Panc1 (cell line): Measurements from ENCODE around the gene PPA1. TPM values are rescaled to one million over a fixed set of nuclear protein-coding genes. Genes with fewer than 3 reads are reported as not detected.

Source experiments
- ATAC-seq: fragments of 200-7000 bp; cut with Tn5 transposase; 2 replicates; pipeline ENCODE4 v1.9.1; 2020; ENCODE audit warnings: mild to moderate bottlenecking, moderate library complexity
- Bru-seq: library from RNA; stranded (reverse); fragments of 400-500 nt; gene quantifications from one replicate; lab custom pipeline; 2021; lab: Mats Ljungman, UMichigan
- BruChase-seq, 2 experiments: library from RNA; stranded (reverse); fragments of 400-500 nt; gene quantifications; one replicate each; lab custom pipeline; 2021; lab: Mats Ljungman, UMichigan
- BruUV-seq: library from RNA; stranded (reverse); fragments of 400-500 nt; replicated peaks from 2 replicates; lab custom pipeline; 2021; lab: Mats Ljungman, UMichigan
- CTCF ChIA-PET: fragments of 300-600 bp; sonication (Branson Sonifier 250); formaldehyde crosslinking; loops from one replicate; lab custom pipeline; 2022; ENCODE audit warnings: antibody characterized with exemption; lab: Charles Lee
- POLR2A ChIA-PET: fragments of 300-600 bp; sonication (Branson Sonifier 250); formaldehyde crosslinking; loops from one replicate; lab custom pipeline; 2022; ENCODE audit warnings: antibody characterized with exemption; lab: Charles Lee
- DNase-seq: peaks from one replicate; pipeline ENCODE4 v3.0.0-alpha.2; 2010; ENCODE audit warnings: low read depth, low spot score
- H3K27ac ChIP-seq: 2 replicates; pipeline ENCODE4 v1.5.1; 2011; ENCODE audit warnings: mild to moderate bottlenecking, low read length, inconsistent platforms
- H3K27me3 ChIP-seq: fragments of 200-500 bp; sonication (Bioruptor generic); 2 replicates; pipeline ENCODE4 v1.6.0; 2014; ENCODE audit warnings: low read length, inconsistent platforms; ENCODE audit not compliant: control insufficient read depth, insufficient read depth
- H3K36me3 ChIP-seq: fragments of 200-500 bp; sonication (Bioruptor generic); 2 replicates; pipeline ENCODE4 v1.5.1; 2014; ENCODE audit warnings: inconsistent platforms, mild to moderate bottlenecking, low read length, moderate library complexity; ENCODE audit not compliant: control insufficient read depth, insufficient read depth
- H3K4me1 ChIP-seq: 2 replicates; pipeline ENCODE4 v1.5.1; 2011; ENCODE audit warnings: inconsistent platforms, mild to moderate bottlenecking, low read length, moderate library complexity; ENCODE audit not compliant: control insufficient read depth, insufficient read depth
- H3K4me3 ChIP-seq, 2 experiments: 2 replicates each; pipeline ENCODE4 v1.5.1; 2011 to 2012; ENCODE audit warnings: low read depth in 2 of 2, low read length in 2 of 2, mild to moderate bottlenecking in 2 of 2, inconsistent platforms in 1 of 2, moderate library complexity in 1 of 2
- H3K9me3 ChIP-seq: fragments of 200-500 bp; sonication (Bioruptor generic); 2 replicates; pipeline ENCODE4 v1.5.1; 2014; ENCODE audit warnings: low read depth, mild to moderate bottlenecking, inconsistent platforms, low read length, moderate library complexity; ENCODE audit not compliant: control insufficient read depth, insufficient read depth
- POLR2AphosphoS5 ChIP-seq: IDR thresholded peaks from 2 replicates; pipeline ENCODE4 v1.6.1; 2012; ENCODE audit warnings: mild to moderate bottlenecking, low read depth, low read length, moderate library complexity
- SIN3A ChIP-seq: IDR thresholded peaks from 2 replicates; pipeline ENCODE4 v1.6.1; 2012; ENCODE audit warnings: low read depth, mild to moderate bottlenecking, low read length, moderate library complexity, borderline replicate concordance; ENCODE audit not compliant: insufficient read depth
- TCF7L2 ChIP-seq: IDR thresholded peaks from 2 replicates; pipeline ENCODE4 v1.6.1; 2011; ENCODE audit warnings: mild to moderate bottlenecking, low read depth, low read length, inconsistent platforms
- in situ Hi-C: cut with HindIII; loops from 2 replicates; pipeline ENCODE4 v1.10.0; 2016; ENCODE audit warnings: low sequenced_read_pairs, low pct_unique_long_range_greater_than_20kb
- intact Hi-C: fragments of 100-400 bp; cut with micrococcal nuclease; formaldehyde crosslinking; loops from one replicate; pipeline ENCODE4 v1.10.0; 2022; ENCODE audit not compliant: unreplicated experiment
- long read RNA-seq: library from polyadenylated mRNA; unstranded; transcript quantifications from one replicate; pipeline ENCODE4 v2.0.0, GENCODE V29; 2021; ENCODE audit not compliant: unreplicated experiment
- polyA plus RNA-seq: library from polyadenylated mRNA; unstranded; fragments of >200 nt; gene quantifications from one replicate; pipeline ENCODE4 v1.2.1, GENCODE V29; 2012; ENCODE audit warnings: missing spikeins; ENCODE audit not compliant: insufficient read length
- total RNA-seq: library from RNA; stranded (reverse); gene quantifications from one replicate; pipeline ENCODE4 v1.2.1, GENCODE V29; 2021; ENCODE audit not compliant: unreplicated experiment
- TF ChIP-seq, protein P1 (sequence below), 2 experiments: IDR thresholded peaks; 2 replicates each; pipeline ENCODE4 v1.6.1; 2011 to 2012; ENCODE audit warnings: low read depth in 2 of 2, control low read depth in 1 of 2, low read length in 1 of 2, mild to moderate bottlenecking in 1 of 2, moderate library complexity in 1 of 2; ENCODE audit not compliant: insufficient read depth in 1 of 2
- TF ChIP-seq, protein P2 (sequence below): fragments of 450-650 bp; IDR thresholded peaks from 2 replicates; pipeline ENCODE4 v1.5.1; 2017; ENCODE audit warnings: mild to moderate bottlenecking

PPA1 gene
- total RNA-seq (174 TPM), Bru-seq, nascent RNA (percentile 85 among the genes with signal in this experiment), BruChase-seq, experiment 1, labeled RNA remaining after a 2-hour chase (percentile 77 among the genes with signal in this experiment), BruChase-seq, experiment 2, labeled RNA remaining after a 6-hour chase (percentile 86 among the genes with signal in this experiment)
- polyA plus RNA-seq, result 105 TPM
- long read RNA-seq, transcript PPA1-202 (11 exons, 1,295 nt), result major isoform, 169 of 184 reads
- long read RNA-seq, partial matches to known transcripts, result 8 of 184 reads
- long read RNA-seq, other reads (novel, unspliced or antisense), result 7 of 184 reads

DNA sequence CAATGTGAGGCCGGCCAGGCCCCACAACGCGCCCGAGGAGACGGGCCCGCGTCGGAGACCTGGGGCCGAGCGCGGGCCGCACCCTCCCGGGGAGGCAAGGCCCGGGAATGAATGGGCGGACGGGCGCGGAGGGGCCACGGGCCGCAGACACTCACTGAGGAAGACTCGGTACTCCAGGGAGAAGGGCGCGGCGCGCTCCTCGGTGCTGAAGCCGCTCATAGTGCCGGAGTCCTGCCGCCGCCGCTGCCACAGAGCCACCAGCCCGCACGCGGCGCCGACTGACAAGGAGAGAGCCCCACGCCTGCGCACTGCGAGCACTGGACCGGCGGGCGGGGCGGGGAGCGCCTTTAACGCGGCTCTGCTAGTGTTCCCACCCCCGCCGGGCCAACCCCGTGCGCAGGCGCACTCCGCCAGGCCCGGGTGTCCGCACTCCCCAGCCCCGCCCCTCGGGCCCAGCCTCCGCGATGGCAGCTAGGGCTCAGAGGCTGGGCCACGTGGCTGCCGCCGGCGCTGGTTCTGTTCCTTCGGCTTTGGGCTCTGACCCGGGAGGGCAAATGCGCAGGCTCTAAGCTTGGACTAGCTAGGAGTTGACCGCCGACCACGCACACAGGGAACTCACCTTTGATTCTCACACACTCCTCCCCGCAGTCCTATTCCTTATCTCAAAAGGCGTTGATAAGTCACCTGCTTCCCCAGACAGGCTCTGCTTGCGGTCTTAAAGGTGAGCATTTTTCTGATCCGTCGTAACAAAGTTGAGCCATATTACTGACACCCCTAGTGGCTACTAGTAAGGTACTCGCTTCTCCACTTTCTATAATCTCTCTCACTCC lies at the start of gene PPA1:
Gene PPA1, minus strand, starts transcription at position 321 of the 830 bp plus-strand sequence. Its CDS starts 102 bp downstream, at position 219.
- BruUV-seq, result no TSS peak
- peaks cover 12% of the 10 kb centered on the region for H3K4me1 ChIP-seq
- no peaks in the 10 kb centered on the region for H3K9me3 ChIP-seq
- peak within 1 kb of the TSS; percentile 96 for H3K27ac ChIP-seq
- in situ Hi-C loops, result no loop called here
- DNase-seq (peak; percentile 84), ATAC-seq (peak; percentile 98)
- peak within 1 kb of the TSS; percentile 90 to 98 for H3K4me3 ChIP-seq
- TF ChIP-seq, protein P1, sequence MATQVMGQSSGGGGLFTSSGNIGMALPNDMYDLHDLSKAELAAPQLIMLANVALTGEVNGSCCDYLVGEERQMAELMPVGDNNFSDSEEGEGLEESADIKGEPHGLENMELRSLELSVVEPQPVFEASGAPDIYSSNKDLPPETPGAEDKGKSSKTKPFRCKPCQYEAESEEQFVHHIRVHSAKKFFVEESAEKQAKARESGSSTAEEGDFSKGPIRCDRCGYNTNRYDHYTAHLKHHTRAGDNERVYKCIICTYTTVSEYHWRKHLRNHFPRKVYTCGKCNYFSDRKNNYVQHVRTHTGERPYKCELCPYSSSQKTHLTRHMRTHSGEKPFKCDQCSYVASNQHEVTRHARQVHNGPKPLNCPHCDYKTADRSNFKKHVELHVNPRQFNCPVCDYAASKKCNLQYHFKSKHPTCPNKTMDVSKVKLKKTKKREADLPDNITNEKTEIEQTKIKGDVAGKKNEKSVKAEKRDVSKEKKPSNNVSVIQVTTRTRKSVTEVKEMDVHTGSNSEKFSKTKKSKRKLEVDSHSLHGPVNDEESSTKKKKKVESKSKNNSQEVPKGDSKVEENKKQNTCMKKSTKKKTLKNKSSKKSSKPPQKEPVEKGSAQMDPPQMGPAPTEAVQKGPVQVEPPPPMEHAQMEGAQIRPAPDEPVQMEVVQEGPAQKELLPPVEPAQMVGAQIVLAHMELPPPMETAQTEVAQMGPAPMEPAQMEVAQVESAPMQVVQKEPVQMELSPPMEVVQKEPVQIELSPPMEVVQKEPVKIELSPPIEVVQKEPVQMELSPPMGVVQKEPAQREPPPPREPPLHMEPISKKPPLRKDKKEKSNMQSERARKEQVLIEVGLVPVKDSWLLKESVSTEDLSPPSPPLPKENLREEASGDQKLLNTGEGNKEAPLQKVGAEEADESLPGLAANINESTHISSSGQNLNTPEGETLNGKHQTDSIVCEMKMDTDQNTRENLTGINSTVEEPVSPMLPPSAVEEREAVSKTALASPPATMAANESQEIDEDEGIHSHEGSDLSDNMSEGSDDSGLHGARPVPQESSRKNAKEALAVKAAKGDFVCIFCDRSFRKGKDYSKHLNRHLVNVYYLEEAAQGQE (IDR thresholded peaks at IDR 0.05; ENCODE audit: insufficient read depth in 1 of 2, low read depth in 2 of 2, low read length in 1 of 2), result no peak
- TF ChIP-seq TCF7L2 (no peak; the same call in 1 of the 2 replicates), POLR2AphosphoS5 (peak; percentile 88), SIN3A (peak; percentile 96)
- TF ChIP-seq, protein P2, sequence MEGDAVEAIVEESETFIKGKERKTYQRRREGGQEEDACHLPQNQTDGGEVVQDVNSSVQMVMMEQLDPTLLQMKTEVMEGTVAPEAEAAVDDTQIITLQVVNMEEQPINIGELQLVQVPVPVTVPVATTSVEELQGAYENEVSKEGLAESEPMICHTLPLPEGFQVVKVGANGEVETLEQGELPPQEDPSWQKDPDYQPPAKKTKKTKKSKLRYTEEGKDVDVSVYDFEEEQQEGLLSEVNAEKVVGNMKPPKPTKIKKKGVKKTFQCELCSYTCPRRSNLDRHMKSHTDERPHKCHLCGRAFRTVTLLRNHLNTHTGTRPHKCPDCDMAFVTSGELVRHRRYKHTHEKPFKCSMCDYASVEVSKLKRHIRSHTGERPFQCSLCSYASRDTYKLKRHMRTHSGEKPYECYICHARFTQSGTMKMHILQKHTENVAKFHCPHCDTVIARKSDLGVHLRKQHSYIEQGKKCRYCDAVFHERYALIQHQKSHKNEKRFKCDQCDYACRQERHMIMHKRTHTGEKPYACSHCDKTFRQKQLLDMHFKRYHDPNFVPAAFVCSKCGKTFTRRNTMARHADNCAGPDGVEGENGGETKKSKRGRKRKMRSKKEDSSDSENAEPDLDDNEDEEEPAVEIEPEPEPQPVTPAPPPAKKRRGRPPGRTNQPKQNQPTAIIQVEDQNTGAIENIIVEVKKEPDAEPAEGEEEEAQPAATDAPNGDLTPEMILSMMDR, result no peak
- peaks cover 6% of the 10 kb centered on the region; the same call in 1 of the 2 replicates for H3K36me3 ChIP-seq
- POLR2A ChIA-PET, result interaction anchor here (0.6 to 0.7 kb wide), 2 partner anchors 65 to 774 kb away, joined by 3 to 10 read pairs; no protein-coding TSS in a partner anchor
- CTCF ChIA-PET, result interaction anchor here (1.9 kb wide), 2 partner anchors 11 to 131 kb away, joined by 9 to 14 read pairs; no protein-coding TSS in a partner anchor
- intact Hi-C loops, result no loop called here
- no peaks in the 10 kb centered on the region for H3K27me3 ChIP-seq

DNA sequence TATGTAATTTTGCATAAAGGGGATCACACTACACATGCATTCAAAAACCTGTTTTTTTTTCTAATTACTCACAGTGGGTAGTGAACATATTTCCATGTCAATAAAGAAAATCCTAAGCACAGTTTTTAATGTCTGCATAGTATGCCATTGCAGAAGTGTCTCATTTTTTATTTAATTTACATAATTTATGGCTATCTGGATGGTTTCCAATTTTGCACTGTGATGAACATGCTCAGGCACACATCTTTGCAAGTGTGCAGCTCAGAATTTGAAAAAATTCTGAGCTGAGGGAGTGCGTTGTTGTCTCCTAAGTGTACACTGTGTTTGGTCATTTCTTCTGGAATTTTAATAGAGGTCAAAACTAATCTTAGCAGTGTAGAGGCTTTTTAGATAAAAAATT lies 48.4 kb upstream of the PPA1 start:
- TF ChIP-seq, protein P2, result no peak
- TF ChIP-seq POLR2AphosphoS5 (no peak), TCF7L2 (no peak)
- H3K27me3 ChIP-seq, result peaks cover 29% of the 10 kb centered on the region
- BruUV-seq, result no TSS peak
- no peak overlapping the region for H3K27ac ChIP-seq
- DNase-seq (no peak), ATAC-seq (no peak)
- no peaks in the 10 kb centered on the region for H3K36me3 ChIP-seq
- POLR2A ChIA-PET, result interaction anchor here (0.5 kb wide), 1 partner anchor 178 kb away, joined by 6 read pairs; no protein-coding TSS in a partner anchor
- H3K4me1 ChIP-seq, result no peaks in the 10 kb centered on the region
- CTCF ChIA-PET, result no interaction called here
- intact Hi-C loops, result no loop called here
- no peak overlapping the region for H3K4me3 ChIP-seq
- H3K9me3 ChIP-seq, result no peaks in the 10 kb centered on the region
- in situ Hi-C loops, result no loop called here
